Esophagus muscularis mucosa (tissue), 4 donors: ENCODE data around the gene FMC1. TPM values are rescaled to one million over a fixed set of nuclear protein-coding genes. Genes with fewer than 3 reads are reported as not detected.

Source experiments
- DNase-seq: peaks from one replicate; pipeline ENCODE4 v3.0.0-alpha.2; 2017; ENCODE audit errors: extremely low spot score
- H3K27ac ChIP-seq, 4 donors: fragments of 200-600 bp; sonication (generic); replicated peaks in 1 of 4; 1 replicate in 3 of 4; 2 replicates in 1 of 4; pipeline ENCODE4 v1.5.1; 2016 to 2019; ENCODE audit warnings: mild to moderate bottlenecking in 1 of 4
- H3K27me3 ChIP-seq, 4 donors: fragments of 200-600 bp; sonication (generic); one replicate each; pipeline versions ENCODE4 v1.5.1 to v1.6.0; 2016 to 2019
- H3K36me3 ChIP-seq, 4 donors: fragments of 200-600 bp; sonication (generic); one replicate each; pipeline ENCODE4 v1.5.1; 2016 to 2019
- H3K4me1 ChIP-seq, 4 donors: fragments of 200-600 bp; sonication (generic); one replicate each; pipeline ENCODE4 v1.5.1; 2016 to 2019
- H3K4me3 ChIP-seq, 4 donors: fragments of 200-600 bp; sonication (generic); 1 replicate in 2 of 4; 2 replicates in 2 of 4; pipeline ENCODE4 v1.5.1; 2016 to 2019; ENCODE audit warnings: mild to moderate bottlenecking in 4 of 4, moderate library complexity in 1 of 4
- H3K9me3 ChIP-seq, 4 donors: fragments of 200-600 bp; sonication (generic); 1 replicate in 3 of 4; 2 replicates in 1 of 4; pipeline ENCODE4 v1.5.1; 2016 to 2019
- CTCF ChIP-seq, 3 experiments: fragments of 200-600 bp in 2 of 3; fragments of 450-650 bp in 1 of 3; sonication (generic) in 2 of 3; IDR thresholded peaks; one replicate each; pipeline ENCODE4 v1.5.1; 2017 to 2019; ENCODE audit warnings: antibody characterized with exemption in 3 of 3, mild to moderate bottlenecking in 2 of 3, moderate library complexity in 1 of 3
- EP300 ChIP-seq: sonication (generic); formaldehyde crosslinking; IDR thresholded peaks from one replicate; pipeline ENCODE4 v1.6.1; 2017; ENCODE audit warnings: antibody characterized with exemption
- POLR2A ChIP-seq: fragments of 450-650 bp; IDR thresholded peaks from one replicate; pipeline ENCODE4 v1.6.1; 2017; ENCODE audit warnings: antibody characterized with exemption, moderate library complexity, mild to moderate bottlenecking, low read depth
- POLR2AphosphoS5 ChIP-seq, 2 donors: sonication (generic); formaldehyde crosslinking; IDR thresholded peaks; one replicate each; pipeline ENCODE4 v1.6.1; 2017; ENCODE audit warnings: antibody characterized with exemption in 2 of 2
- WGBS: methylation state at CpG from one replicate; pipeline ENCODE4 v1.1.5; 2018; 5-methylcytosine and 5-hydroxymethylcytosine counted together
- intact Hi-C: fragments of 100-400 bp; cut with DNase I; formaldehyde crosslinking; loops from one replicate; pipeline ENCODE4 v1.15.1; 2023
- total RNA-seq, 4 donors: library from RNA; depleted of rRNA; stranded (reverse); fragments of >200 nt; gene quantifications; one replicate each; pipeline versions ENCODE4 v1.1.0 to v1.2.1, GENCODE V29; 2016

Gene FMC1
- 10 to 100 TPM; 17.4 to 26.4 (median 19.7) TPM for total RNA-seq

- H3K27me3 ChIP-seq = no peaks in the 10 kb centered on the region
- peaks cover 9 to 20% (median 18%) of the 10 kb centered on the region in 4 donors for H3K4me1 ChIP-seq
- WGBS = 0% methylated on average over 43 of the region's 54 CpGs
- H3K36me3 ChIP-seq = peaks cover 0 to 10% (median 7%) of the 10 kb centered on the region in 4 donors
- peak within 1 kb of the TSS; percentile 75 to 92 (median 78) for H3K4me3 ChIP-seq
- peak; percentile 98 for DNase-seq
- H3K27ac ChIP-seq = peak within 1 kb of the TSS; percentile 97 to 100 (median 98)
- intact Hi-C loops = no loop called here
- peaks cover 0 to 8% (median 2%) of the 10 kb centered on the region in 4 donors for H3K9me3 ChIP-seq
- TF ChIP-seq CTCF (IDR thresholded peaks at IDR 0.05) (peak in 2 of 3 experiments; percentile 32 to 55), POLR2A (peak; percentile 70), POLR2AphosphoS5 (IDR thresholded peaks at IDR 0.05) (peak; percentile 44 to 92), EP300 (no peak)
These were observed at the start of gene FMC1 for GRCh38 chr7:139341058-139341775. Gene FMC1, plus strand, starts transcription at chr7:139341337. Its CDS starts 48 bp downstream, at chr7:139341385.

GRCh38 chr7:139292821-139293220, 48.3 kb upstream of the FMC1 start:
- Histone ChIP-seq H3K4me1 (no peaks in the 10 kb centered on the region), H3K4me3 (no peak overlapping the region), H3K9me3 (no peaks in the 10 kb centered on the region), H3K27ac (no peak overlapping the region), H3K27me3 (no peaks in the 10 kb centered on the region), H3K36me3 (peaks cover 7 to 70% (median 30%) of the 10 kb centered on the region in 4 donors)
- no peak for TF ChIP-seq POLR2AphosphoS5 (IDR thresholded peaks at IDR 0.05)
- intact Hi-C loops = no loop called here
- WGBS = 86% methylated on average over 7 of the region's 7 CpGs
- DNase-seq = no peak

GRCh38 chr7:139293534-139293933, 47.6 kb upstream of the FMC1 start:
- Histone ChIP-seq H3K36me3 (peaks cover 9 to 71% (median 32%) of the 10 kb centered on the region in 4 donors), H3K27ac (no peak overlapping the region), H3K4me1 (no peaks in the 10 kb centered on the region), H3K27me3 (no peaks in the 10 kb centered on the region), H3K9me3 (no peaks in the 10 kb centered on the region), H3K4me3 (no peak overlapping the region)
- TF ChIP-seq CTCF (IDR thresholded peaks at IDR 0.05) (no peak), EP300 (no peak), POLR2AphosphoS5 (IDR thresholded peaks at IDR 0.05) (no peak), POLR2A (no peak)
- intact Hi-C loops = no loop called here
- WGBS = 88% methylated on average over 2 of the region's 2 CpGs
- no peak for DNase-seq

- DNase-seq = no peak
- TF ChIP-seq EP300 (no peak), POLR2AphosphoS5 (IDR thresholded peaks at IDR 0.05) (no peak)
- Histone ChIP-seq H3K4me1 (no peaks in the 10 kb centered on the region), H3K27ac (no peak overlapping the region), H3K27me3 (no peaks in the 10 kb centered on the region), H3K9me3 (no peaks in the 10 kb centered on the region), H3K4me3 (no peak overlapping the region), H3K36me3 (peaks cover 10 to 74% (median 36%) of the 10 kb centered on the region in 4 donors)
- intact Hi-C loops = no loop called here
- 89% methylated on average over 4 of the region's 4 CpGs for WGBS
These were observed 46.9 kb upstream of the FMC1 start for GRCh38 chr7:139294241-139294640.

- H3K27me3 ChIP-seq = no peaks in the 10 kb centered on the region
- no peak overlapping the region for H3K27ac ChIP-seq
- no peaks in the 10 kb centered on the region for H3K9me3 ChIP-seq
- H3K36me3 ChIP-seq = peaks cover 10 to 76% (median 39%) of the 10 kb centered on the region in 4 donors
- intact Hi-C loops = no loop called here
- no peaks in the 10 kb centered on the region for H3K4me1 ChIP-seq
- H3K4me3 ChIP-seq = no peak overlapping the region
- TF ChIP-seq POLR2A = no peak
- no peak for TF ChIP-seq POLR2AphosphoS5 (IDR thresholded peaks at IDR 0.05)
- no peak for TF ChIP-seq CTCF (IDR thresholded peaks at IDR 0.05)
- TF ChIP-seq EP300 = no peak
- DNase-seq = no peak
- 94% methylated on average over 6 of the region's 6 CpGs for WGBS
These were observed 46.1 kb upstream of the FMC1 start for GRCh38 chr7:139294951-139295575.
